GM21786 (cell line): ENCODE results near the gene RBM34.
"Not testable (repeated sequence)": the region's sequence is repeated elsewhere in the genome, so short reads cannot be mapped to it uniquely, and the experiment has no call there.

Experiments
- ATAC-seq: cut with Tn5 transposase; IDR thresholded peaks from one replicate; pipeline ENCODE4 v1.9.1; 2021; ENCODE audit not compliant: unreplicated experiment

Gene RBM34

GRCh38 chr1:235113183-235113917 lies 47.7 kb downstream of the RBM34 start:
- ATAC-seq, result no peak

GRCh38 chr1:235112297-235113182 lies 48.5 kb downstream of the RBM34 start:
- no peak for ATAC-seq

- ATAC-seq, result no peak
Measured at GRCh38 chr1:235111107-235111506, 49.9 kb downstream of the RBM34 start.

- no peak for ATAC-seq
Measured at GRCh38 chr1:235108876-235109275, 52.2 kb downstream of the RBM34 start.

GRCh38 chr1:235108185-235108593 lies 52.9 kb downstream of the RBM34 start:
- no peak for ATAC-seq

GRCh38 chr1:235107368-235108184 lies 53.5 kb downstream of the RBM34 start:
- ATAC-seq, result no peak

- ATAC-seq, result no peak
Measured at GRCh38 chr1:235106457-235106856, 54.6 kb downstream of the RBM34 start.

GRCh38 chr1:235105051-235106043 lies 55.7 kb downstream of the RBM34 start:
- peak; percentile 85 for ATAC-seq

GRCh38 chr1:235102993-235103411 lies 58.0 kb downstream of the RBM34 start:
- ATAC-seq, result no peak

GRCh38 chr1:235102259-235102582 lies 58.8 kb downstream of the RBM34 start:
- ATAC-seq, result no peak

GRCh38 chr1:235101558-235102258 lies 59.3 kb downstream of the RBM34 start:
- ATAC-seq, result no peak

- ATAC-seq, result no peak
Measured at GRCh38 chr1:235100194-235100772, 60.8 kb downstream of the RBM34 start.

- no peak for ATAC-seq
Measured at GRCh38 chr1:235098991-235099390, 62.1 kb downstream of the RBM34 start.

GRCh38 chr1:235098547-235098946 lies 62.5 kb downstream of the RBM34 start:
- no peak for ATAC-seq

GRCh38 chr1:235097501-235097900 lies 63.5 kb downstream of the RBM34 start:
- ATAC-seq, result not testable (repeated sequence)

GRCh38 chr1:235095938-235096562 lies 65.0 kb downstream of the RBM34 start:
- no peak for ATAC-seq

GRCh38 chr1:235093696-235094592 lies 67.1 kb downstream of the RBM34 start:
- peak; percentile 77 for ATAC-seq
